Vagina (tissue), 2 donors: Measurements from ENCODE around the gene GREB1. TPM values are rescaled to one million over a fixed set of nuclear protein-coding genes. Genes with fewer than 3 reads are reported as not detected.

Experiments used
- DNase-seq, 2 donors: peaks; one replicate each; pipeline ENCODE4 v3.0.0-alpha.2; 2017; ENCODE audit errors: extremely low spot score in 2 of 2
- H3K27ac ChIP-seq: fragments of 200-600 bp; sonication (generic); one replicate; pipeline ENCODE4 v1.5.1; 2019
- H3K27me3 ChIP-seq: fragments of 200-600 bp; sonication (generic); one replicate; pipeline ENCODE4 v1.5.1; 2019
- H3K36me3 ChIP-seq, 2 donors: fragments of 200-600 bp; sonication (generic); one replicate each; pipeline ENCODE4 v1.5.1; 2017 to 2019
- H3K4me1 ChIP-seq: fragments of 200-600 bp; sonication (generic); one replicate; pipeline ENCODE4 v1.5.1; 2019
- H3K4me3 ChIP-seq, 2 donors: fragments of 200-600 bp; sonication (generic); 1 replicate in 1 of 2; 2 replicates in 1 of 2; pipeline ENCODE4 v1.5.1; 2016 to 2019
- H3K9me3 ChIP-seq: fragments of 200-600 bp; sonication (generic); one replicate; pipeline ENCODE4 v1.5.1; 2019
- POLR2A ChIP-seq, 2 donors: fragments of 450-650 bp; IDR thresholded peaks; one replicate each; pipeline ENCODE4 v1.6.1; 2017; ENCODE audit warnings: antibody characterized with exemption in 2 of 2, mild to moderate bottlenecking in 2 of 2, moderate library complexity in 2 of 2
- POLR2AphosphoS5 ChIP-seq, 2 donors: sonication (generic); formaldehyde crosslinking; IDR thresholded peaks; one replicate each; pipeline ENCODE4 v1.9.0; 2017; ENCODE audit warnings: antibody characterized with exemption in 2 of 2, mild to moderate bottlenecking in 2 of 2, low read depth in 1 of 2; ENCODE audit not compliant: insufficient read depth in 1 of 2
- intact Hi-C: fragments of 100-400 bp; cut with DNase I; formaldehyde crosslinking; loops from one replicate; pipeline ENCODE4 v1.15.1; 2023
- total RNA-seq: library from RNA; depleted of rRNA; stranded (reverse); fragments of >200 nt; gene quantifications from one replicate; pipeline ENCODE4 v1.2.3, GENCODE V29; 2016
- TF ChIP-seq, protein P1 (sequence below), 3 experiments: fragments of 450-650 bp in 2 of 3; fragments of 200-600 bp in 1 of 3; sonication (generic) in 1 of 3; IDR thresholded peaks; one replicate each; pipeline ENCODE4 v1.5.1; 2017 to 2019; ENCODE audit warnings: antibody characterized with exemption in 3 of 3, mild to moderate bottlenecking in 2 of 3, moderate library complexity in 2 of 3

Gene GREB1
- total RNA-seq, 1 donor from 2014 or later: 35.4 TPM

- TF ChIP-seq POLR2AphosphoS5 (IDR thresholded peaks at IDR 0.05; ENCODE audit: insufficient read depth in 1 of 2, low read depth in 1 of 2) (no peak), POLR2A (IDR thresholded peaks at IDR 0.05) (no peak)
- TF ChIP-seq, protein P1, sequence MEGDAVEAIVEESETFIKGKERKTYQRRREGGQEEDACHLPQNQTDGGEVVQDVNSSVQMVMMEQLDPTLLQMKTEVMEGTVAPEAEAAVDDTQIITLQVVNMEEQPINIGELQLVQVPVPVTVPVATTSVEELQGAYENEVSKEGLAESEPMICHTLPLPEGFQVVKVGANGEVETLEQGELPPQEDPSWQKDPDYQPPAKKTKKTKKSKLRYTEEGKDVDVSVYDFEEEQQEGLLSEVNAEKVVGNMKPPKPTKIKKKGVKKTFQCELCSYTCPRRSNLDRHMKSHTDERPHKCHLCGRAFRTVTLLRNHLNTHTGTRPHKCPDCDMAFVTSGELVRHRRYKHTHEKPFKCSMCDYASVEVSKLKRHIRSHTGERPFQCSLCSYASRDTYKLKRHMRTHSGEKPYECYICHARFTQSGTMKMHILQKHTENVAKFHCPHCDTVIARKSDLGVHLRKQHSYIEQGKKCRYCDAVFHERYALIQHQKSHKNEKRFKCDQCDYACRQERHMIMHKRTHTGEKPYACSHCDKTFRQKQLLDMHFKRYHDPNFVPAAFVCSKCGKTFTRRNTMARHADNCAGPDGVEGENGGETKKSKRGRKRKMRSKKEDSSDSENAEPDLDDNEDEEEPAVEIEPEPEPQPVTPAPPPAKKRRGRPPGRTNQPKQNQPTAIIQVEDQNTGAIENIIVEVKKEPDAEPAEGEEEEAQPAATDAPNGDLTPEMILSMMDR (IDR thresholded peaks at IDR 0.05): no peak
- intact Hi-C loops: no loop called here
- no peak overlapping the region for H3K4me3 ChIP-seq
Measured at GRCh38 chr2:11550901-11551568, 17.2 kb downstream of the GREB1 start.

DNA sequence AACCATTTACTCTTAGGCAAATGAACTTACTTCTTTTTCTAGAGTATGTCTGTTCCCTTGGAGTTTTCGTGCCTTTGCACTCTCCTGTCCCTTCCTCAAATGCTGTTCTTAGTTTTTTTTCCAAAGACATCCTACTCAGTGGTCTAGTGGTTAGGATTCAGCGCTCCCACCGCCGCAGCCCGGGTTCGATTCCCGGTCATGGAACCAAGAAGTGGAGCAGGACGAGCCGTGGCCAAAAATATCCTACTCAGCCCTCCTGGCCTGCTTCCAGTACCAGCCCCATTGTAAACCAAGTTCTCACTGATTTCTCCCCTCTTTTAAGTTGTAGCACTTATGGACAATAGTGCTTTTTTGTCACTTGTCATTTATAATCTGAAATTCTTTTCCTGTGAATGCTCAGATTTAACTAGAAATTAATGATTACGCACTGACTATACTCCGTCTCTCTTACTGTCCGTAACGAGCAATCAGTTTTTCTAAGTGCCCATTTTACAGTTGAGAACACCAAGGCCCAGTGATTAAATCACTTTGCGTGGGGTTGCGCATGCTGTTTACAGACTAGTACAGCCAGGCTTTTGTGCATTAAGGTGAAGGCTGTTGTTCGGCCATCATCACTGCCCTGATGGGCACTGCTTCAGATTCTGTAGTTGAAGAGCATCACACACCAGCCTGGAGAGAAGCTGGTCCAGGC, 17.9 kb downstream of the GREB1 start:
- no peaks in the 10 kb centered on the region for H3K36me3 ChIP-seq
- H3K4me1 ChIP-seq: no peaks in the 10 kb centered on the region
- H3K9me3 ChIP-seq: no peaks in the 10 kb centered on the region
- H3K27ac ChIP-seq: no peak overlapping the region
- H3K27me3 ChIP-seq: no peaks in the 10 kb centered on the region
- peak; percentile 28 to 40 for DNase-seq
- no peak overlapping the region for H3K4me3 ChIP-seq
- intact Hi-C loops: no loop called here
- TF ChIP-seq POLR2AphosphoS5 (IDR thresholded peaks at IDR 0.05; ENCODE audit: insufficient read depth in 1 of 2, low read depth in 1 of 2) (no peak), POLR2A (IDR thresholded peaks at IDR 0.05) (no peak)
- TF ChIP-seq, protein P1 (IDR thresholded peaks at IDR 0.05): no peak

More at GRCh38 chr2:11550901-11551568, 17.2 kb downstream of the GREB1 start:
- H3K4me1 ChIP-seq: no peaks in the 10 kb centered on the region
- DNase-seq: peak in 1 of 2 donors; percentile 19
- H3K27me3 ChIP-seq: no peaks in the 10 kb centered on the region
- no peaks in the 10 kb centered on the region for H3K9me3 ChIP-seq
- no peaks in the 10 kb centered on the region for H3K36me3 ChIP-seq
- H3K27ac ChIP-seq: no peak overlapping the region

DNA sequence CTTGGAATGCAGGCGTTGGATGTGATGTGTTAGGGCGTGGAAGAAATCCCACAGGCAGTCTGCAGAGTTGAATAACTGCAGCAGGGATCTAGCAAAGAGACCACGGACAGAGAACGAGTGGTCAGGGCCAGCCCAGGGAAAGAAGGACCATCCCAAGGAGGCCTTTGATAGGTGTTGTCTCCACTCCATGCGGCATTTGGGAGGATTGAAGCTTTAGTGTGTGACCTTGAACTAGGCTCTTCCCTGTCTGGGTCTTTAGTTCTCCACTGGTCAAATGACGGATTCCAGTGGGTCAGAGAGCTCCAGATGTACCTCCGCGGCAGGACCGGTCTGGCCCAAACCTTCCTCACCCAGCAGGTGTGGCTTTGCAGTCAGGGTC, 18.4 kb downstream of the GREB1 start:
- intact Hi-C loops: no loop called here
- H3K4me3 ChIP-seq: no peak overlapping the region
- DNase-seq: peak in 1 of 2 donors; percentile 83
- no peak for TF ChIP-seq POLR2A (IDR thresholded peaks at IDR 0.05)
- TF ChIP-seq, protein P1 (IDR thresholded peaks at IDR 0.05): no peak
- TF ChIP-seq POLR2AphosphoS5 (IDR thresholded peaks at IDR 0.05; ENCODE audit: insufficient read depth in 1 of 2, low read depth in 1 of 2): no peak
- no peak overlapping the region for H3K27ac ChIP-seq
- H3K36me3 ChIP-seq: no peaks in the 10 kb centered on the region
- H3K9me3 ChIP-seq: no peaks in the 10 kb centered on the region
- no peaks in the 10 kb centered on the region for H3K27me3 ChIP-seq
- H3K4me1 ChIP-seq: no peaks in the 10 kb centered on the region

DNA sequence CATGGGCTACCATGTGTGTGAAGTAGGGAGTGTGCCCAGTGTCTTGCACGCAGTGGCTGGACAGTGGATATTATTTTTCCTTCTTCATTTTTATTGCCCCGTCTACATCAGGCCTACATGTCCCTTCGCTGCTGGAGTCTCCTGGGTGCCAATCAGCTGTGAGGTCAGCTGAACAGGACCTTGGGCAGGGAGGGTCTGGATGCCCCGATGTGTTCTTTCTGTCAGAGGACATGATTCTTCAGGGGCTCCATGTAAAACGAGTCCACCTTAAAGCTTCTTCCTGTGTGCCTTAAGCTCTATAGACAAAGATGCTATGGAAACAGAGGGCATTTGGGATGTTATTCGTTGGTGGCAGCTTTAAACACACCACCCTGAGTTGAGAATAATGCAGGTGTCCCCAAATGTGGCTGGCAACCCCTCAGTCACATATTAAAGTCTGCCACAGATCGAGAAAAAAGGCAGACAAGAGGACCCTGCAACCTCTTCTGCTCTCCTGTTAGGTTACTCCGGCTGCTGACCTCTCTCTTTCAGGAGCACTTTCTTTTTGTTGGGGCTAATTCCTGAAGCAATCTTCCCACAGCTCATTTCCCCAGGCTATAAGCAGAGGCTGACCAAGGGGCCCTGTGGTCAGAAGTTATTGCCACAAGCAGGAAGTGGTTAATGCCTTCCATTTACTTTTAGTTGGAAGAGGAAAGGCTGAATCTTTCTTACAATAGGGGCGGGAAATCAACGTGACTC, 20.0 kb downstream of the GREB1 start:
- no peak overlapping the region for H3K27ac ChIP-seq
- intact Hi-C loops: no loop called here
- TF ChIP-seq POLR2A (IDR thresholded peaks at IDR 0.05) (no peak), POLR2AphosphoS5 (IDR thresholded peaks at IDR 0.05; ENCODE audit: insufficient read depth in 1 of 2, low read depth in 1 of 2) (no peak)
- TF ChIP-seq, protein P1 (IDR thresholded peaks at IDR 0.05): no peak
- peak; percentile 25 to 60 for DNase-seq
- H3K4me3 ChIP-seq: no peak overlapping the region
- no peaks in the 10 kb centered on the region for H3K4me1 ChIP-seq
- no peaks in the 10 kb centered on the region for H3K9me3 ChIP-seq
- no peaks in the 10 kb centered on the region for H3K36me3 ChIP-seq
- H3K27me3 ChIP-seq: no peaks in the 10 kb centered on the region
